GM12878 (cell line): ENCODE results near the gene DSEL.

ENCODE experiments used
- CHD1 ChIP-seq: IDR thresholded peaks from 2 replicates; pipeline ENCODE4 v1.6.1; 2012; ENCODE audit warnings: low read depth, low read length, improper control_type of control experiment
- CTCF ChIP-seq, 3 experiments: IDR thresholded peaks in 2 of 3; conservative IDR thresholded peaks in 1 of 3; 2 replicates each; pipeline ENCODE4 v1.5.1; 2011; ENCODE audit warnings: low read depth in 3 of 3, low read length in 3 of 3, mild to moderate bottlenecking in 3 of 3, control low read depth in 2 of 3, moderate library complexity in 2 of 3, inconsistent platforms in 1 of 3, mixed read lengths in 1 of 3; ENCODE audit not compliant: control insufficient read depth in 2 of 3, insufficient read depth in 1 of 3; ENCODE audit errors: extremely low read depth in 1 of 3
- EP300 ChIP-seq, 2 experiments: fragments of 150-350 bp in 1 of 2; IDR thresholded peaks; 2 replicates each; pipeline ENCODE4 v1.6.1; 2011 to 2012; ENCODE audit warnings: low read depth in 2 of 2, low read length in 2 of 2, borderline replicate concordance in 1 of 2, improper control_type of control experiment in 1 of 2, inconsistent platforms in 1 of 2; ENCODE audit not compliant: control insufficient read depth in 1 of 2
- EZH2 ChIP-seq: IDR thresholded peaks from 2 replicates; pipeline ENCODE4 v1.6.1; 2012; ENCODE audit warnings: low read depth, mild to moderate bottlenecking, control low read depth, inconsistent platforms, low read length, borderline replicate concordance; ENCODE audit not compliant: control insufficient read depth
- JUND ChIP-seq: IDR thresholded peaks from 2 replicates; pipeline ENCODE4 v1.6.1; 2012; ENCODE audit warnings: low read depth, mild to moderate bottlenecking, low read length, improper control_type of control experiment, moderate library complexity
- KAT2A ChIP-seq: conservative IDR thresholded peaks from 2 replicates; pipeline ENCODE4 v1.6.1; 2011; ENCODE audit warnings: low read depth, low read length; ENCODE audit not compliant: control insufficient read depth
- PAX8 ChIP-seq: fragments of 450-650 bp; IDR thresholded peaks from 2 replicates; pipeline ENCODE4 v1.6.1; 2017; ENCODE audit warnings: mild to moderate bottlenecking, moderate library complexity
- POLR2A ChIP-seq: IDR thresholded peaks from 2 replicates; pipeline ENCODE4 v1.6.1; 2011; ENCODE audit warnings: low read depth, mild to moderate bottlenecking, low read length
- POU2F2 ChIP-seq: IDR thresholded peaks from 3 replicates; pipeline ENCODE4 v1.6.1; 2011; ENCODE audit warnings: low read depth, mild to moderate bottlenecking, low read length, borderline replicate concordance
- REST ChIP-seq: IDR thresholded peaks from 2 replicates; pipeline ENCODE4 v1.6.1; 2012; ENCODE audit warnings: mild to moderate bottlenecking, low read depth, low read length
- SPI1 ChIP-seq: IDR thresholded peaks from 2 replicates; pipeline ENCODE4 v1.6.1; 2011; ENCODE audit warnings: low read depth, mild to moderate bottlenecking, low read length, moderate library complexity, borderline replicate concordance; ENCODE audit not compliant: insufficient read depth
- USF2 ChIP-seq: IDR thresholded peaks from 2 replicates; pipeline ENCODE4 v1.6.1; 2011; ENCODE audit warnings: low read depth, low read length, improper control_type of control experiment, borderline replicate concordance
- ZNF592 ChIP-seq: fragments of 450-650 bp; IDR thresholded peaks from 2 replicates; pipeline ENCODE4 v1.6.1; 2017; ENCODE audit warnings: mild to moderate bottlenecking, moderate library complexity

GRCh38 chr18:67508146-67508545, 8.4 kb downstream of the DSEL start:
- TF ChIP-seq POLR2A: no peak
- no peak for TF ChIP-seq CTCF (IDR thresholded peaks at IDR 0.05 in 2 of 3, conservative IDR thresholded peaks at IDR 0.05 in 1 of 3; ENCODE audit: control insufficient read depth in 2 of 3, extremely low read depth in 1 of 3, insufficient read depth in 1 of 3, low read depth in 3 of 3, low read length in 3 of 3)
- TF ChIP-seq EP300 (IDR thresholded peaks at IDR 0.05; ENCODE audit: borderline replicate concordance in 1 of 2, control insufficient read depth in 1 of 2, low read depth in 2 of 2, low read length in 2 of 2): no peak
- TF ChIP-seq KAT2A: no peak
- no peak for TF ChIP-seq PAX8
- TF ChIP-seq POU2F2: no peak
- TF ChIP-seq EZH2: no peak
- TF ChIP-seq REST: no peak
- no peak for TF ChIP-seq USF2
- TF ChIP-seq CHD1: no peak
- no peak for TF ChIP-seq ZNF592
- no peak for TF ChIP-seq JUND
- no peak for TF ChIP-seq SPI1
